Measurements from ENCODE around the gene ITCH. TPM values are rescaled to one million over a fixed set of nuclear protein-coding genes. Genes with fewer than 3 reads are reported as not detected.
"Not testable (repeated sequence)": the region's sequence is repeated elsewhere in the genome, so short reads cannot be mapped to it uniquely, and the experiment has no call there.

The ITCH gene
- total RNA-seq, 3 donors from 2014 or later, result 56.6 to 72.3 (median 60.6) TPM

GRCh38 chr20:34343458-34344211 is 19.4 kb upstream of the ITCH start:
- H3K36me3 ChIP-seq, result no peaks in the 10 kb centered on the region

GRCh38 chr20:34344238-34344637 is 18.8 kb upstream of the ITCH start:
- no peak for TF ChIP-seq POLR2AphosphoS5 (IDR thresholded peaks at IDR 0.05)
- TF ChIP-seq POLR2A (IDR thresholded peaks at IDR 0.05), result no peak
- no peak for TF ChIP-seq CTCF (IDR thresholded peaks at IDR 0.05)
- H3K4me3 ChIP-seq, result no peak overlapping the region
- no peak overlapping the region for H3K27ac ChIP-seq
- no peaks in the 10 kb centered on the region for H3K27me3 ChIP-seq
- DNase-seq (ENCODE audit: low spot score in 2 of 2), result no peak
- no peaks in the 10 kb centered on the region for H3K9me3 ChIP-seq
- intact Hi-C loops (cut with DNase I; ENCODE audit: low total_unique reads), result no loop called here
- no peaks in the 10 kb centered on the region for H3K4me1 ChIP-seq
- H3K36me3 ChIP-seq, result no peaks in the 10 kb centered on the region

More at GRCh38 chr20:34343458-34344211, 19.4 kb upstream of the ITCH start:
- Histone ChIP-seq H3K27ac (no peak overlapping the region), H3K9me3 (no peaks in the 10 kb centered on the region), H3K4me3 (no peak overlapping the region), H3K27me3 (no peaks in the 10 kb centered on the region), H3K4me1 (no peaks in the 10 kb centered on the region)
- intact Hi-C loops (cut with DNase I; ENCODE audit: low total_unique reads), result no loop called here
- TF ChIP-seq CTCF (IDR thresholded peaks at IDR 0.05), result no peak
- no peak for TF ChIP-seq POLR2A (IDR thresholded peaks at IDR 0.05)
- no peak for TF ChIP-seq POLR2AphosphoS5 (IDR thresholded peaks at IDR 0.05)
- no peak for DNase-seq (ENCODE audit: low spot score in 2 of 2)

DNA sequence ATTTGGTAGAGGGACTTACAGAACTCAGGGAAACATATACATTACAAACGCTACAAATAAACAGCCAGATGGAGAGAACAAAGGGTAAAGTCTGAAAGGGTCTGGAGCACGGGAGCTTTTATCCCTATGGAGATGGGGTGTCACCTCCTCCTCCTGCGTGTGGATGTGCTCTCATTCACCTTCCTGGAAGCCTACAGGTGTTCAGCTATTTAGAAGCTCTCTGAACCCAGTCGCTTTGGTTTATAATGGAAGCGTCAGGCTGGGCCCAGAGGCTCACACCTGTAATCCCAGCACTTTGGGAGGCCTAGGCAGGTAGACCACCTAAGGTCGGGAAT is 17.7 kb upstream of the ITCH start:
- H3K4me1 ChIP-seq, result no peaks in the 10 kb centered on the region
- H3K27me3 ChIP-seq, result no peaks in the 10 kb centered on the region
- intact Hi-C loops (cut with DNase I; ENCODE audit: low total_unique reads), result no loop called here
- H3K27ac ChIP-seq, result no peak overlapping the region
- no peaks in the 10 kb centered on the region for H3K36me3 ChIP-seq
- no peak for DNase-seq (ENCODE audit: low spot score in 2 of 2)
- TF ChIP-seq CTCF (IDR thresholded peaks at IDR 0.05) (no peak), POLR2A (IDR thresholded peaks at IDR 0.05) (no peak), POLR2AphosphoS5 (IDR thresholded peaks at IDR 0.05) (no peak)
- H3K9me3 ChIP-seq, result no peaks in the 10 kb centered on the region
- H3K4me3 ChIP-seq, result no peak overlapping the region

- H3K9me3 ChIP-seq; DNase-seq (ENCODE audit: low spot score in 2 of 2); H3K36me3 ChIP-seq; intact Hi-C loops (cut with DNase I; ENCODE audit: low total_unique reads); H3K27me3 ChIP-seq; H3K4me3 ChIP-seq; H3K4me1 ChIP-seq; H3K27ac ChIP-seq: not testable (repeated sequence)
These were observed 17.1 kb upstream of the ITCH start for GRCh38 chr20:34345839-34346532.

- H3K27me3 ChIP-seq; H3K4me1 ChIP-seq; H3K36me3 ChIP-seq; H3K4me3 ChIP-seq; H3K9me3 ChIP-seq; H3K27ac ChIP-seq; intact Hi-C loops (cut with DNase I; ENCODE audit: low total_unique reads); DNase-seq (ENCODE audit: low spot score in 2 of 2): not testable (repeated sequence)
These were observed 16.6 kb upstream of the ITCH start for GRCh38 chr20:34346533-34346865.

- intact Hi-C loops (cut with DNase I; ENCODE audit: low total_unique reads), result no loop called here
- Histone ChIP-seq H3K4me1 (no peaks in the 10 kb centered on the region), H3K27ac (no peak overlapping the region), H3K9me3 (no peaks in the 10 kb centered on the region), H3K4me3 (no peak overlapping the region), H3K27me3 (no peaks in the 10 kb centered on the region), H3K36me3 (no peaks in the 10 kb centered on the region)
- DNase-seq (ENCODE audit: low spot score in 2 of 2), result no peak
- no peak for TF ChIP-seq CTCF (IDR thresholded peaks at IDR 0.05)
These were observed 15.5 kb upstream of the ITCH start for GRCh38 chr20:34347571-34347970.
